ENCODE measurements around the gene PBX3.

PBX3 gene

GRCh38 chr9:125953314-125954019 lies 206.3 kb downstream of the PBX3 start:
- no peak for DNase-seq

- DNase-seq = no peak
Measured at GRCh38 chr9:125956102-125956501, 208.9 kb downstream of the PBX3 start.

GRCh38 chr9:125959315-125959714 lies 212.1 kb downstream of the PBX3 start:
- no peak for DNase-seq

GRCh38 chr9:125959951-125960619 lies 212.9 kb downstream of the PBX3 start:
- no peak for DNase-seq

- no peak for DNase-seq
Measured at GRCh38 chr9:125960626-125961025, 213.5 kb downstream of the PBX3 start.

- DNase-seq = no peak
Measured at GRCh38 chr9:125961072-125961471, 213.9 kb downstream of the PBX3 start.

GRCh38 chr9:125963932-125964331 lies 216.8 kb downstream of the PBX3 start:
- no peak for DNase-seq

- DNase-seq = no peak
Measured at GRCh38 chr9:125964702-125965225, 217.6 kb downstream of the PBX3 start.

GRCh38 chr9:125965477-125965876 lies 218.3 kb downstream of the PBX3 start:
- DNase-seq = no peak

GRCh38 chr9:125966466-125966865 lies 219.3 kb downstream of the PBX3 start:
- no peak for DNase-seq

GRCh38 chr9:125966959-125967711 lies 220.0 kb downstream of the PBX3 start:
- no peak for DNase-seq

- DNase-seq = no peak
Measured at GRCh38 chr9:125968714-125969374, 221.7 kb downstream of the PBX3 start.

GRCh38 chr9:125969462-125969861 lies 222.3 kb downstream of the PBX3 start:
- no peak for DNase-seq

GRCh38 chr9:125969868-125970267 lies 222.7 kb downstream of the PBX3 start:
- no peak for DNase-seq

GRCh38 chr9:125970340-125970739 lies 223.2 kb downstream of the PBX3 start:
- no peak for DNase-seq

- DNase-seq = no peak
Measured at GRCh38 chr9:125971050-125971449, 223.9 kb downstream of the PBX3 start.

- no peak for DNase-seq
Measured at GRCh38 chr9:125972012-125972729, 225.0 kb downstream of the PBX3 start.

- no peak for DNase-seq
Measured at GRCh38 chr9:125973547-125973946, 226.4 kb downstream of the PBX3 start.

- no peak for DNase-seq
Measured at GRCh38 chr9:125974705-125975104, 227.5 kb downstream of the PBX3 start.

- no peak for DNase-seq
Measured at GRCh38 chr9:125977223-125977622, 230.1 kb downstream of the PBX3 start.

GRCh38 chr9:125979383-125979782 lies 232.2 kb downstream of the PBX3 start:
- no peak for DNase-seq

GRCh38 chr9:125982798-125983406 lies 235.7 kb downstream of the PBX3 start:
- DNase-seq = no peak

All from NCI-H1436 (cell line).